ENCODE results near the gene SERPINA1. TPM values are rescaled to one million over a fixed set of nuclear protein-coding genes. Genes with fewer than 3 reads are reported as not detected.
"Not testable (repeated sequence)": the region's sequence is repeated elsewhere in the genome, so short reads cannot be mapped to it uniquely, and the experiment has no call there.

SERPINA1 gene
- polyA plus RNA-seq, 1 experiment = 1.7 TPM

DNA sequence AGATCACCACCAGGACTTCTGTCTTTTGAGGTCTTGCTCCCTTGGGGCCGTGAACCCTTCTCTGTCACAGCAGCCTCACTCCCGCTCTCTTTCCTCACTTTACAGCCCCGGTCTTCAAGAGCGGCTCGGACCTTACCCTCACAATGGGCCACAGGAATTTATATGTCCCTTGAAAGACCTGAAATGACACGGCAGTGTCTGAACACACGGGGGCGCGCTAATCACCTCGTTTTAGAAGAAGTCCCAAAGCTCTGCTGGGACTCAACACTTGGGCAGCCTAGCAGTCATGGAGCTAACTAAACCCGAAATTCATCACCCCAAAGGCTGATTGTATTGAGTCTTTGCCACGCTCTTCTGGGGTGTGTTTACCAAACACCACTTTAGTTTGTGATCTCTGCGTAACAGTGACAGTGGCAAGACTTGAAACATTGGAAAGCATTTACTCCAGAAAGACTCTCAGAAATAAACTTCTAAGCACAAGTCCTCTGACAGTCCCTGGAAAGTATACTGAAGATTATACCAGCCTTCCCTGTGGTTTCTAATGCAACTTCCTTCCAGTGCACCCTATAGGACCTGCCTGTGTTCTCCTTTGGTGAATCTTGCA lies 35.2 kb upstream of the SERPINA1 start:
- POLR2A ChIA-PET = no interaction called here
- CTCF ChIA-PET = interaction anchor here (0.6 to 3.5 kb wide), 16 partner anchors 10 to 1571 kb away, joined by 3 to 35 read pairs (median 4); no protein-coding TSS in a partner anchor
- Histone ChIP-seq H3K27me3 (ENCODE audit: control insufficient read depth, insufficient read depth, low read length) (peaks cover 14% of the 10 kb centered on the region), H3K9me3 (ENCODE audit: control insufficient read depth, insufficient read depth, low read length) (no peaks in the 10 kb centered on the region), H3K4me3 (ENCODE audit: low read depth, low read length) (0 out of 2 replicates have a peak overlapping the region, but pooled peaks have one; percentile 10), H3K27ac (ENCODE audit: low read depth, low read length) (no peak overlapping the region)
- TF ChIP-seq CTCF (IDR thresholded peaks at IDR 0.05; ENCODE audit: low read depth, low read length) = peak; percentile 73
- DNase-seq (ENCODE audit: low read depth, low spot score) = no peak

- H3K9me3 ChIP-seq (ENCODE audit: control insufficient read depth, insufficient read depth, low read length) = no peaks in the 10 kb centered on the region
- no peak overlapping the region for H3K4me3 ChIP-seq (ENCODE audit: low read depth, low read length)
- peaks cover 6% of the 10 kb centered on the region for H3K27me3 ChIP-seq (ENCODE audit: control insufficient read depth, insufficient read depth, low read length)
- POLR2A ChIA-PET = no interaction called here
- TF ChIP-seq CTCF (IDR thresholded peaks at IDR 0.05; ENCODE audit: low read depth, low read length) = no peak
- CTCF ChIA-PET = interaction anchor here (1.1 to 3.5 kb wide), 3 partner anchors 12 to 65 kb away, joined by 3 to 35 read pairs (median 20); no protein-coding TSS in a partner anchor
- no peak for DNase-seq (ENCODE audit: low read depth, low spot score)
- H3K27ac ChIP-seq (ENCODE audit: low read depth, low read length) = no peak overlapping the region
Measured at GRCh38 chr14:94421316-94421715, 32.9 kb upstream of the SERPINA1 start.

- H3K9me3 ChIP-seq (ENCODE audit: control insufficient read depth, insufficient read depth, low read length); H3K27me3 ChIP-seq (ENCODE audit: control insufficient read depth, insufficient read depth, low read length); H3K27ac ChIP-seq (ENCODE audit: low read depth, low read length); DNase-seq (ENCODE audit: low read depth, low spot score); H3K4me3 ChIP-seq (ENCODE audit: low read depth, low read length): not testable (repeated sequence)
- CTCF ChIA-PET = interaction anchor here (0.7 to 2.1 kb wide), 2 partner anchors 8 to 16 kb away, joined by 3 to 4 read pairs; no protein-coding TSS in a partner anchor
- POLR2A ChIA-PET = interaction anchor here (0.7 kb wide), 1 partner anchor 16 kb away, joined by 9 read pairs; no protein-coding TSS in a partner anchor
Measured at GRCh38 chr14:94417497-94418205, 29.2 kb upstream of the SERPINA1 start.

DNA sequence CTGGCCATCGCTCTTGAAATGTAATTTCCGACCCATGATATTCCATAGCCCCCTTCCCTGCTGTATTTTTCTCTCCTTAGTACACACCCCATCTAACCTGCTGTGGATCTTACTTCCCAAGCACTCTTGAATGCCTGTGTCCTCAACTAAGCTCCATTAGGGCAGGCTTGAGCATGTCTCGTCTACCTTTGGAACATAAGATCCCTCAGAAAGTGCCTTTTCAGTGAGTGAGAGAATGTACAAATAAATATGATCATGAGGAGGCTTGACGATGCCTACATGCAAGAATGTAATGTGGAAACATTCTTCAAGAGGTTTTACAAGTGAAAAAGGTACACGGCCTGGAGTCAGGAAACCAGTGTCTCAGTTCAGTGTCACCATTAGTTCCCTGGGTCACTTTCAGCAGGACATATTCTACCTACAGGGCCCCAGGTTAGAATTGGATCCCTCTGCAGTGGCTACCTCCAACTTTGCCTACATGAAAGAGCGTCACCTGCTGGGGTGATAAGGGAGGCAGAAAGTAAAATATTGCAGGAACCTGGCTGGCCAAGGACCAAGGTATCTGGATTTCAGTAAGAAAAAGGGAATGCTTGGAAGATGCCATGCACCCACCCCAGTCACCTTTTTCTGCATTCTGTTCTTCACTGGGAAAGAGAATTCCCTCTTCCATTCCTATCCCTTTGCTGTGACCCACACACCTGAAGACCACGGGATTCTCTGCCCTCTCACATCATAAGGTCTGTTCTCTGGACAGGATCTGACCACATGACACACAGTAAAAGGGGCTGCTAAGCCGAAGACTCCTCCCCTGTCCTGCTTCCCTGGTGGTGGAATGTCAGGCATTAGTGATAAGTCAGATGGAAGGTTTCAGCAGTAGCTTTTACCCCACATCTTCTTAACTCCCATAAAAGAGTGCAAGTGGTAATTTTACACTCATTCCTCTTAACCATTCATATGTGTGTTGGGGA lies 24.6 kb upstream of the SERPINA1 start:
- peak; percentile 54 for TF ChIP-seq CTCF (IDR thresholded peaks at IDR 0.05; ENCODE audit: low read depth, low read length)
- no peak for DNase-seq (ENCODE audit: low read depth, low spot score)
- POLR2A ChIA-PET = no interaction called here
- H3K4me3 ChIP-seq (ENCODE audit: low read depth, low read length) = no peak overlapping the region
- no peak overlapping the region for H3K27ac ChIP-seq (ENCODE audit: low read depth, low read length)
- peaks cover 11% of the 10 kb centered on the region for H3K27me3 ChIP-seq (ENCODE audit: control insufficient read depth, insufficient read depth, low read length)
- CTCF ChIA-PET = interaction anchor here (0.6 to 1.6 kb wide), 7 partner anchors 10 to 1486 kb away, joined by 3 to 5 read pairs (median 3); no protein-coding TSS in a partner anchor
- H3K9me3 ChIP-seq (ENCODE audit: control insufficient read depth, insufficient read depth, low read length) = no peaks in the 10 kb centered on the region

GRCh38 chr14:94411638-94412037 lies 23.2 kb upstream of the SERPINA1 start:
- no peak for TF ChIP-seq CTCF (IDR thresholded peaks at IDR 0.05; ENCODE audit: low read depth, low read length)
- H3K4me3 ChIP-seq (ENCODE audit: low read depth, low read length) = no peak overlapping the region
- H3K9me3 ChIP-seq (ENCODE audit: control insufficient read depth, insufficient read depth, low read length) = no peaks in the 10 kb centered on the region
- ChIA-PET POLR2A (no interaction called here), CTCF (interaction anchor here (0.9 to 1.7 kb wide), 3 partner anchors 12 to 75 kb away, joined by 3 to 5 read pairs (median 3); no protein-coding TSS in a partner anchor)
- no peak overlapping the region for H3K27ac ChIP-seq (ENCODE audit: low read depth, low read length)
- H3K27me3 ChIP-seq (ENCODE audit: control insufficient read depth, insufficient read depth, low read length) = peaks cover 11% of the 10 kb centered on the region
- no peak for DNase-seq (ENCODE audit: low read depth, low spot score)

GRCh38 chr14:94409430-94409829 lies 21.0 kb upstream of the SERPINA1 start:
- CTCF ChIA-PET = interaction anchor here (0.6 kb wide), 1 partner anchor 8 kb away, joined by 3 read pairs; no protein-coding TSS in a partner anchor
- H3K27ac ChIP-seq (ENCODE audit: low read depth, low read length); H3K4me3 ChIP-seq (ENCODE audit: low read depth, low read length); H3K9me3 ChIP-seq (ENCODE audit: control insufficient read depth, insufficient read depth, low read length); DNase-seq (ENCODE audit: low read depth, low spot score); POLR2A ChIA-PET: not testable (repeated sequence)
- peaks cover 11% of the 10 kb centered on the region for H3K27me3 ChIP-seq (ENCODE audit: control insufficient read depth, insufficient read depth, low read length)
